C4-2B (cell line): ENCODE results near the gene ANKH.

Experiments used
- ZFX ChIP-seq: fragments of 450-650 bp; IDR thresholded peaks from 2 replicates; pipeline ENCODE4 v1.6.1; 2017
- TF ChIP-seq, protein P1 (sequence below): fragments of 450-650 bp; conservative IDR thresholded peaks from 2 replicates; pipeline ENCODE4 v1.5.1; 2017; ENCODE audit warnings: mild to moderate bottlenecking

DNA sequence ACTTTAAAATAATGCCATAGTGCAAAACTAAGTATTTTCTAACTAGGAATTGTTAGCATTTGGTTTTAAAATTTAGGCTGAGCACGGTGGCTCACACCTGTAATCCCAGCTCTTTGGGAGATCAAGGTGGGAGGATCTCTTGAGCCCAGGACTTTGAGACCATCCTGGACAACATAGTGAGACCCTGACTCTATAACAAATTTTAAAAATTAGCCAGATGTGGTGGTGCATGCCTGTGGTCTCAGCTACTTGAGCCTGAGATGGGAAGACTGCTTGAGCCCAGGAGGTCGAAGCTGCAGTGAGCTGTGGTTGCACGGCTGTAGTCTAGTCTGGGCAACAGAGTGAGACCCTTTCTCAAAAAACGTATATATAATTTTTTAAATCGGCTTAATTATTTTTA lies 202.2 kb downstream of the ANKH start:
- TF ChIP-seq, protein P1, sequence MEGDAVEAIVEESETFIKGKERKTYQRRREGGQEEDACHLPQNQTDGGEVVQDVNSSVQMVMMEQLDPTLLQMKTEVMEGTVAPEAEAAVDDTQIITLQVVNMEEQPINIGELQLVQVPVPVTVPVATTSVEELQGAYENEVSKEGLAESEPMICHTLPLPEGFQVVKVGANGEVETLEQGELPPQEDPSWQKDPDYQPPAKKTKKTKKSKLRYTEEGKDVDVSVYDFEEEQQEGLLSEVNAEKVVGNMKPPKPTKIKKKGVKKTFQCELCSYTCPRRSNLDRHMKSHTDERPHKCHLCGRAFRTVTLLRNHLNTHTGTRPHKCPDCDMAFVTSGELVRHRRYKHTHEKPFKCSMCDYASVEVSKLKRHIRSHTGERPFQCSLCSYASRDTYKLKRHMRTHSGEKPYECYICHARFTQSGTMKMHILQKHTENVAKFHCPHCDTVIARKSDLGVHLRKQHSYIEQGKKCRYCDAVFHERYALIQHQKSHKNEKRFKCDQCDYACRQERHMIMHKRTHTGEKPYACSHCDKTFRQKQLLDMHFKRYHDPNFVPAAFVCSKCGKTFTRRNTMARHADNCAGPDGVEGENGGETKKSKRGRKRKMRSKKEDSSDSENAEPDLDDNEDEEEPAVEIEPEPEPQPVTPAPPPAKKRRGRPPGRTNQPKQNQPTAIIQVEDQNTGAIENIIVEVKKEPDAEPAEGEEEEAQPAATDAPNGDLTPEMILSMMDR = no peak
- no peak for TF ChIP-seq ZFX
